Liver (tissue), 3 donors: ENCODE results near the gene SHC2.

Experiments
- EGR1 ChIP-seq, 2 donors: IDR thresholded peaks; 2 replicates each; pipeline ENCODE4 v1.6.1; 2016 to 2018; ENCODE audit warnings: antibody characterized with exemption in 2 of 2, low read depth in 2 of 2
- FOXA2 ChIP-seq: IDR thresholded peaks from 2 replicates; pipeline ENCODE4 v1.6.1; 2016; ENCODE audit warnings: antibody characterized with exemption
- GABPA ChIP-seq, 2 donors: IDR thresholded peaks in 1 of 2; conservative IDR thresholded peaks in 1 of 2; 2 replicates each; pipeline ENCODE4 v1.6.1; 2016; ENCODE audit warnings: antibody characterized with exemption in 2 of 2, mild to moderate bottlenecking in 1 of 2, moderate library complexity in 1 of 2
- JUND ChIP-seq, 2 donors: IDR thresholded peaks; 2 replicates each; pipeline ENCODE4 v1.6.1; 2016; ENCODE audit warnings: antibody characterized with exemption in 2 of 2
- MAX ChIP-seq: IDR thresholded peaks from 2 replicates; pipeline ENCODE4 v1.6.1; 2016; ENCODE audit warnings: antibody characterized with exemption
- RAD21 ChIP-seq, 2 donors: IDR thresholded peaks; 2 replicates each; pipeline ENCODE4 v1.6.1; 2016; ENCODE audit warnings: antibody characterized with exemption in 2 of 2, mild to moderate bottlenecking in 2 of 2
- REST ChIP-seq: IDR thresholded peaks from 2 replicates; pipeline ENCODE4 v1.6.1; 2016; ENCODE audit warnings: antibody characterized with exemption, mild to moderate bottlenecking
- RXRA ChIP-seq, 2 donors: IDR thresholded peaks; 2 replicates each; pipeline ENCODE4 v1.6.1; 2017 to 2018; ENCODE audit warnings: antibody characterized with exemption in 2 of 2, mild to moderate bottlenecking in 1 of 2
- SP1 ChIP-seq: IDR thresholded peaks from 2 replicates; pipeline ENCODE4 v1.6.1; 2018; ENCODE audit warnings: antibody characterized with exemption, mild to moderate bottlenecking
- TAF1 ChIP-seq: conservative IDR thresholded peaks from 2 replicates; pipeline ENCODE4 v1.6.1; 2016; ENCODE audit warnings: antibody characterized with exemption, mild to moderate bottlenecking
- YY1 ChIP-seq: IDR thresholded peaks from 2 replicates; pipeline ENCODE4 v1.6.1; 2016; ENCODE audit warnings: antibody characterized with exemption, mild to moderate bottlenecking
- TF ChIP-seq, protein P1 (sequence below): fragments of 150-350 bp; IDR thresholded peaks from 2 replicates; pipeline ENCODE4 v1.5.1; 2017; ENCODE audit warnings: improper control_type of control experiment, low read depth, low read length; ENCODE audit not compliant: missing input control
- TF ChIP-seq, protein P2 (sequence below): IDR thresholded peaks from 2 replicates; pipeline ENCODE4 v1.6.1; 2016; ENCODE audit warnings: antibody characterized with exemption
- TF ChIP-seq, protein P3 (sequence below): IDR thresholded peaks from 2 replicates; pipeline ENCODE4 v1.6.1; 2016; ENCODE audit warnings: antibody characterized with exemption
- donor health status: healthy.
- donor health status: healthy.

DNA sequence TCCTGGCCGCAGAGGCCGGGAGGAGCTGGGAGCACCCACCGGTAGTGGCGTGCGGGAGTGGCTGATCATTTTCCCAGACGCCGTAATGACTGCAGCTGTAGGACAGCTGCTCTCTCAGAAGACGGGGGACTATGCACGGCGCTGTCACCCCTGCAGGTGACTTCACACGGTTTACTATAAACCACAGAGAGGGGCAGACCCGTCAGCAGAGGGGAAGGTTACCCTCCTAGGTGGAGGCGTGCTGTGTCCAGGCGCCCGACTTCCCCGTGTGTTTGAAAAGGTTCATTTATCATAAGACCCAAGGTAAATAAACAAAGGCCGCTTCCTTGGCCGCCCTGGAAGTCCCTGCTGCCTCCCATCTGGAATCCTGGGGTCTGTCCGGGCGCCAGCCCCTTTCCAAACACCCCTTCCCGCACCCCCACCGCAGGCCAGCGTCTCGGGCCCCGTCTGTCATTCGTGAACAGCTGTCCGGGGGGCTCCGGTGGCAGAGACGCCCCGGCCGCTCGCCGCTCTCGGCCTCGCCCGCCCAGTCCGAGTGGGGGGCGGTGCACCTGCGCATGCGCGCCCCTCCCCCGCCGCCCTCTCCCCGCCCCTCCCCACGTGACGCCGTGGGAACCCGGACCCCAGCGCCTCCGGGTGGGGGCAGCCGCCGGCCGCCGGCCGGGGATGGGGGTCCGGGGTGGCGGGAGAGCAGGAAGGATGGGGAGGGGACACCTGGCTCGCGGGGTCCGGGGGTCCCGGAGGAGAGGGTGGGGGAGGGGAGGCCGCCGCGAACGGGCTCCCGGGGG lies 915 bp downstream of the SHC2 start:
- TF ChIP-seq, protein P1, sequence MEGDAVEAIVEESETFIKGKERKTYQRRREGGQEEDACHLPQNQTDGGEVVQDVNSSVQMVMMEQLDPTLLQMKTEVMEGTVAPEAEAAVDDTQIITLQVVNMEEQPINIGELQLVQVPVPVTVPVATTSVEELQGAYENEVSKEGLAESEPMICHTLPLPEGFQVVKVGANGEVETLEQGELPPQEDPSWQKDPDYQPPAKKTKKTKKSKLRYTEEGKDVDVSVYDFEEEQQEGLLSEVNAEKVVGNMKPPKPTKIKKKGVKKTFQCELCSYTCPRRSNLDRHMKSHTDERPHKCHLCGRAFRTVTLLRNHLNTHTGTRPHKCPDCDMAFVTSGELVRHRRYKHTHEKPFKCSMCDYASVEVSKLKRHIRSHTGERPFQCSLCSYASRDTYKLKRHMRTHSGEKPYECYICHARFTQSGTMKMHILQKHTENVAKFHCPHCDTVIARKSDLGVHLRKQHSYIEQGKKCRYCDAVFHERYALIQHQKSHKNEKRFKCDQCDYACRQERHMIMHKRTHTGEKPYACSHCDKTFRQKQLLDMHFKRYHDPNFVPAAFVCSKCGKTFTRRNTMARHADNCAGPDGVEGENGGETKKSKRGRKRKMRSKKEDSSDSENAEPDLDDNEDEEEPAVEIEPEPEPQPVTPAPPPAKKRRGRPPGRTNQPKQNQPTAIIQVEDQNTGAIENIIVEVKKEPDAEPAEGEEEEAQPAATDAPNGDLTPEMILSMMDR: no peak
- TF ChIP-seq GABPA (IDR thresholded peaks at IDR 0.05 in 1 of 2, conservative IDR thresholded peaks at IDR 0.05 in 1 of 2): no peak
- TF ChIP-seq YY1: no peak
- TF ChIP-seq RXRA (IDR thresholded peaks at IDR 0.05): no peak
- TF ChIP-seq, protein P2, sequence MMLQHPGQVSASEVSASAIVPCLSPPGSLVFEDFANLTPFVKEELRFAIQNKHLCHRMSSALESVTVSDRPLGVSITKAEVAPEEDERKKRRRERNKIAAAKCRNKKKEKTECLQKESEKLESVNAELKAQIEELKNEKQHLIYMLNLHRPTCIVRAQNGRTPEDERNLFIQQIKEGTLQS: no peak
- TF ChIP-seq, protein P3, sequence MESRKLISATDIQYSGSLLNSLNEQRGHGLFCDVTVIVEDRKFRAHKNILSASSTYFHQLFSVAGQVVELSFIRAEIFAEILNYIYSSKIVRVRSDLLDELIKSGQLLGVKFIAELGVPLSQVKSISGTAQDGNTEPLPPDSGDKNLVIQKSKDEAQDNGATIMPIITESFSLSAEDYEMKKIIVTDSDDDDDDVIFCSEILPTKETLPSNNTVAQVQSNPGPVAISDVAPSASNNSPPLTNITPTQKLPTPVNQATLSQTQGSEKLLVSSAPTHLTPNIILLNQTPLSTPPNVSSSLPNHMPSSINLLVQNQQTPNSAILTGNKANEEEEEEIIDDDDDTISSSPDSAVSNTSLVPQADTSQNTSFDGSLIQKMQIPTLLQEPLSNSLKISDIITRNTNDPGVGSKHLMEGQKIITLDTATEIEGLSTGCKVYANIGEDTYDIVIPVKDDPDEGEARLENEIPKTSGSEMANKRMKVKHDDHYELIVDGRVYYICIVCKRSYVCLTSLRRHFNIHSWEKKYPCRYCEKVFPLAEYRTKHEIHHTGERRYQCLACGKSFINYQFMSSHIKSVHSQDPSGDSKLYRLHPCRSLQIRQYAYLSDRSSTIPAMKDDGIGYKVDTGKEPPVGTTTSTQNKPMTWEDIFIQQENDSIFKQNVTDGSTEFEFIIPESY: no peak
- TF ChIP-seq MAX: no peak
- no peak for TF ChIP-seq FOXA2
- no peak for TF ChIP-seq RAD21 (IDR thresholded peaks at IDR 0.05)
- TF ChIP-seq TAF1: no peak
- no peak for TF ChIP-seq REST
- TF ChIP-seq EGR1 (IDR thresholded peaks at IDR 0.05; ENCODE audit: low read depth in 2 of 2): no peak
- TF ChIP-seq SP1: no peak
- TF ChIP-seq JUND (IDR thresholded peaks at IDR 0.05): no peak
